Measurements from ENCODE around the gene CDK16. TPM values are rescaled to one million over a fixed set of nuclear protein-coding genes. Genes with fewer than 3 reads are reported as not detected.

Gene CDK16
- total RNA-seq, 4 donors from 2014 or later, result 23.2 to 80.5 (median 74.3) TPM

GRCh38 chrX:47235691-47236103, 17.2 kb downstream of the CDK16 start:
- peaks cover 0 to 4% of the 10 kb centered on the region in 2 donors for H3K4me1 ChIP-seq
- H3K36me3 ChIP-seq, result no peaks in the 10 kb centered on the region
- intact Hi-C loops (cut with DNase I; ENCODE audit: low total_unique reads), result no loop called here
- DNase-seq, result no peak
- H3K27me3 ChIP-seq, result no peaks in the 10 kb centered on the region
- peak overlapping the region; percentile 96 to 98 for H3K27ac ChIP-seq
- no peak overlapping the region for H3K4me3 ChIP-seq
- TF ChIP-seq CTCF (IDR thresholded peaks at IDR 0.05) (no peak), POLR2A (IDR thresholded peaks at IDR 0.05) (no peak)
- no peaks in the 10 kb centered on the region for H3K9me3 ChIP-seq

- Histone ChIP-seq H3K36me3 (no peaks in the 10 kb centered on the region), H3K4me1 (peaks cover 0 to 4% of the 10 kb centered on the region in 2 donors), H3K27ac (no peak overlapping the region), H3K9me3 (no peaks in the 10 kb centered on the region), H3K27me3 (no peaks in the 10 kb centered on the region), H3K4me3 (no peak overlapping the region)
- no peak for TF ChIP-seq CTCF (IDR thresholded peaks at IDR 0.05)
- no peak for TF ChIP-seq POLR2A (IDR thresholded peaks at IDR 0.05)
- no peak for DNase-seq
- intact Hi-C loops (cut with DNase I; ENCODE audit: low total_unique reads), result no loop called here
Observed at GRCh38 chrX:47239199-47239598, 20.7 kb downstream of the CDK16 start.

GRCh38 chrX:47239898-47240545, 21.5 kb downstream of the CDK16 start:
- intact Hi-C loops (cut with DNase I; ENCODE audit: low total_unique reads), result no loop called here
- no peaks in the 10 kb centered on the region for H3K27me3 ChIP-seq
- no peak for DNase-seq
- H3K4me1 ChIP-seq, result peaks cover 0 to 4% of the 10 kb centered on the region in 2 donors
- H3K4me3 ChIP-seq, result no peak overlapping the region
- no peak overlapping the region for H3K27ac ChIP-seq
- TF ChIP-seq POLR2A (IDR thresholded peaks at IDR 0.05), result no peak
- TF ChIP-seq CTCF (IDR thresholded peaks at IDR 0.05), result no peak
- H3K36me3 ChIP-seq, result no peaks in the 10 kb centered on the region
- no peaks in the 10 kb centered on the region for H3K9me3 ChIP-seq

GRCh38 chrX:47240619-47241018, 22.1 kb downstream of the CDK16 start:
- H3K36me3 ChIP-seq, result no peaks in the 10 kb centered on the region

More at GRCh38 chrX:47240619-47241018, 22.1 kb downstream of the CDK16 start:
- TF ChIP-seq POLR2A (IDR thresholded peaks at IDR 0.05) (no peak), CTCF (IDR thresholded peaks at IDR 0.05) (no peak)
- DNase-seq, result no peak
- H3K27ac ChIP-seq, result no peak overlapping the region
- peaks cover 0 to 2% of the 10 kb centered on the region in 2 donors for H3K4me1 ChIP-seq
- H3K27me3 ChIP-seq, result no peaks in the 10 kb centered on the region
- no peak overlapping the region for H3K4me3 ChIP-seq
- intact Hi-C loops (cut with DNase I; ENCODE audit: low total_unique reads), result no loop called here
- H3K9me3 ChIP-seq, result no peaks in the 10 kb centered on the region
